Medulla oblongata (tissue), 1 donor: ENCODE measurements around the gene APLP2.
"Not testable (repeated sequence)": the region's sequence is repeated elsewhere in the genome, so short reads cannot be mapped to it uniquely, and the experiment has no call there.

Experiments used
- DNase-seq: peaks from one replicate; pipeline ENCODE4 v3.0.0-alpha.2; 2015; ENCODE audit errors: extremely low spot score

The APLP2 gene

DNA sequence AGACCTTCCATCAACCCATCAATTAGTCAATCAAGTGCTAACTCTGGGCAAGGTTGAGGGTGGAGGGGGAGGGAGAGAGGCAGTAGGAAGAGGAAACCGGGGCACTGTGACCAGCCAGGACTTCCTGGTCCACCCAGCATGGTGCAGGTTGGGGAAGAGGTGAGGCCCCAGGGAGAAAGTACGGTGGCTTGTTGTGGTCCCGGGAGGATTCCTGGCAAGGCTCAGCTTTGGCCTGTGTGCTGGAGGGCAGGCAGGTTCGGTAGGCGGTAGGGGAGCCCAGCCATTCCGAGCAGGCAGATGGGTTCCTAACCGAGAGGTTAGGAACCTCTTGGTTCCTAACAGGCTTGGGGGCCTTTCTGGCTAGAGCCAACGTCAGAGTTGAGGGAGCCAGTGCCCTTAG lies 100.7 kb downstream of the APLP2 start:
- DNase-seq: no peak

DNA sequence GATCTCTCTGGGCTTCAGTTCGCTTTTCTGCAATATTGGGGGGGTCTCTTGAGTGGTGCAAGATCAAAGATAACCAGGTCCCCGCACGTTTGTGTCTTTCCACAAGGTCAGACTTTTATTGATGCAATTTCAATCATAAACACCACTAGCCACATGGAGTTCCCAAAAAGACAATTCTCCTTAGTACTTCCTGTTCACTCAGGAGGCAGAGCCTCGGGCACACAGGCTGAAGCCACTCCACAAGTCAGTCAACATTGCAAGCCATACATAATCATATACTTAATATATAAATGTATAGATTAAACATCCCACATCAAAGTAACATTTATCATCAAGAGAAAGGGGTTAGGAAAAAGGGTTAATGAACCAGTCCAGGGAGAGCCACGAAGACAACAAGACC lies 101.8 kb downstream of the APLP2 start:
- no peak for DNase-seq

DNA sequence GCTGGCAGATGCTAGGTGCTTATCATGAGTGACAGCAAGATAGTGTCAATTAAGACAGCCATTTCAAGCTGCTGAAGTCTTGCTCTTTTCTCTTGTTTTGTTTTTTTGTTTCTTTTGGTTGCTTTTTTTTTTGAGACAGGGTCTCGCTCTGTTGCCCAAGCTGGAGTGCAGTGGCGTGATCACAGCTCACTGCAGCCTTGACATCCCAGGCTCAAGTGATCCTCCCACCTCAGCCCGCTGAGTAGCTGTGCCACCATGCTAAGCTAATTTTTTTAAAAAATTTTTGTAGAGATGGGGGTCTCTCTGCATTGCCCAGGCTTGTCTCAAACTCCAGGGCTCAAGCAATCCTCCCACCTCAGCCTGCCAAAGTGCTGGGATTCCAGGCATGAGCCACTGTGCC lies 102.3 kb downstream of the APLP2 start:
- not testable (repeated sequence) for DNase-seq

DNA sequence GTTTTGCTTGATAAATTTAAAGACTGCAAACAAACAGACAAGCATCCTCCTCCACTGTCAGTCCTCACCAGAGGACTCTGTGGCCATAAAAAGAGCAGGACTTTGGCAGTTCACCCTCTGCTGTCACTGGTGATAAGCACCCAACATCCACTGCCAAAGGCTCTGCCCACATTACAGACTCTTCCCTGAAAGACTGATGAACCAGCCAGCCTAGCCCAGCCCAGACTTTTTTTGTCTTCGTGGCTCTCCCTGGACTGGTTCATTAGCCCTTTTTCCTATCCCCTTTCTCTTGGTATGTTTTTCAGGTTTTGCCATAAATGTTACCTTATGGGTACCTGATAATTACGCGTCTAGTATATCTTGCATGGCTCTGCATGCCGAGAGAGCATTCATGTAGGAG lies 104.9 kb downstream of the APLP2 start:
- no peak for DNase-seq

GRCh38 chr11:130175898-130176297 lies 106.2 kb downstream of the APLP2 start:
- no peak for DNase-seq

- DNase-seq: no peak
Measured at GRCh38 chr11:130177782-130178181, 108.1 kb downstream of the APLP2 start.

- DNase-seq: no peak
Measured at GRCh38 chr11:130178441-130179339, 109.0 kb downstream of the APLP2 start.

DNA sequence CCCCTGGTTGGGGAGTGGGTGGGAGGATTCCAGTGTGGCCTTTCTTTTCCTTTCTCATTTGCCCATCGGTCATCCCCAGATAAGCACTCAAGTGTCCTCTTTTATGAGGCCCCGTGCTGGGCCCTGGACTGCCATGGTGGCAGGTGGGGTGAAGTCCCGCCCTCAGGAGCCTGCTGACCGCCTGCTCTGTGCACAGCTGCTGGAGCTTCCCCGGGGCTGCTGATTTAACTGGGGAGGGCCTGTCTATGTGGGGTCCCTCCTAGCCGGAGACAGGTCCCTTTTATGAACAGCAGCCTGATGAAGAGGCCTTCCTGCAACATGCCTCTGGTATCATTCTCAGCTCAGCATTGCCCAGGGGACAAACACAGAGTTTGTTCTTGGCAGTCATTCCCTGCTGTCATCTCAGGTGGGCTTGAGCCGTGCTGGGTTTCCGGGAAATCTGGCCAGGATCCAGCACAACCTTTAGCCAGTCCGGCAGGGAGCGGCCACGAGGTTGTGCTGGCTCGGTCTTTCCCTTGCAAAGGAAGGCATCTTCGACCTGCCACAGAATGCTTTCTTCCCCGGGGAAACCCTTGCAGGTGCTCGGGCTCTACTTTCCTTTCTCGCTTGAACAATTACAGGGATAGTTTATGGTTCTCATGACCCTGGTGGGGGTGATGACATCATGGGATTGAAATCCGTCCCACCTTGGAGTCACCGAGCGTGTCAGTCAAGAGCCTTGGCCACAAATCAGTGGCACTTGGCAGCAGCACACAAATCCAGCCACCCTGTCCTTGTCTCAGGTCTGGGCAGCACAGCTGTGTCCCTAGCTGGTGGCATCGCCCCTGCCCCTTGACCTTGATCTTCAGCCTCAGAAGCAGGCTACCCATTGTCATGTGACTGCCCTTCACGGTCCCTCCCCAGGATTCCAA lies 110.0 kb downstream of the APLP2 start:
- no peak for DNase-seq

GRCh38 chr11:130180491-130180890 lies 110.8 kb downstream of the APLP2 start:
- DNase-seq: peak; percentile 54

GRCh38 chr11:130180896-130181294 lies 111.2 kb downstream of the APLP2 start:
- DNase-seq: no peak

DNA sequence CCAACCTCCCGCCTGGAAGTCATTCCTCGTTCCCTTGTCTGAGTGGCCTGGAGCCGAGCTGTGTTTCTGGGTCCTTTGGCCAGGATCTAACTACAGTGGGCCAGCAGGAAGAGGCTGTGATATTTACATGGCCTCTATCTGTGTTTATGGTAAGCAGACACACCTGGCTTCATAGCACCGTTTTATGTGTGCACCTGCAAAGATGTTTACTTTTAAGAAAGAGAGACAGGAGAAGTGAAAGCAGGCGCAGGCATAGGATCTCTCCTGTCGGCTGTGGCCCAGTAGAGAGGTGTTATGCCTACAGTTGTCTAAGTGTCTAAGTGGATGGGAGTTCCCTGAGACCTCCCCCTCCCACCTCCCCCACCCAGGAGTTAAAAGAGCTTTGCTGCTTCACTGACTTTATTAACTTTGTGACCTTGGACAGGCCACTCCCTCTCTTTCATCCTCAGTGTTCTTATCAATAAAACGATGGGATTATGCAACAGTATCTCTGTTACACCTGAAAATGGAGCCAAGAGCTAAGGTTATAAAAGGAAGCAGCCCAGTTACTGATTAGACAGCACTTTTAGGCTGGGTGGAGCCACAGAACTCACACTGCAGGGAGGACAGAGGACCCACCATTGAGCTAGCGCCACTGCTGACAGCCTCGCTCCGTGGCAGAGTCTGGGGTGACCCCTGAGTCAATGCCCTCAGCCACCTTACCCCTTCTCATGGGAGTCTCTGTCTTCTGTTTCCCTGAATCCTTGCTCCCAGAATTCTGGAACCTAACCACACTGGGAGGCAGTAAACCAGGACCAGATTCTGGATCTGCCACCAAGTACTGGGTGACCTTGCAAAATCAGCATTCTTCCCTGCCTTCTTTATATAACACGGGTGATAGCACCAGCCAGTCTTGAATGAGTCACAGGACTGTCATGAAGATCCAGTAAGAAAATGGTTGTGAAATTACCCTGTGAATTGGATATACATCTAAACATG lies 111.9 kb downstream of the APLP2 start:
- DNase-seq: no peak

DNA sequence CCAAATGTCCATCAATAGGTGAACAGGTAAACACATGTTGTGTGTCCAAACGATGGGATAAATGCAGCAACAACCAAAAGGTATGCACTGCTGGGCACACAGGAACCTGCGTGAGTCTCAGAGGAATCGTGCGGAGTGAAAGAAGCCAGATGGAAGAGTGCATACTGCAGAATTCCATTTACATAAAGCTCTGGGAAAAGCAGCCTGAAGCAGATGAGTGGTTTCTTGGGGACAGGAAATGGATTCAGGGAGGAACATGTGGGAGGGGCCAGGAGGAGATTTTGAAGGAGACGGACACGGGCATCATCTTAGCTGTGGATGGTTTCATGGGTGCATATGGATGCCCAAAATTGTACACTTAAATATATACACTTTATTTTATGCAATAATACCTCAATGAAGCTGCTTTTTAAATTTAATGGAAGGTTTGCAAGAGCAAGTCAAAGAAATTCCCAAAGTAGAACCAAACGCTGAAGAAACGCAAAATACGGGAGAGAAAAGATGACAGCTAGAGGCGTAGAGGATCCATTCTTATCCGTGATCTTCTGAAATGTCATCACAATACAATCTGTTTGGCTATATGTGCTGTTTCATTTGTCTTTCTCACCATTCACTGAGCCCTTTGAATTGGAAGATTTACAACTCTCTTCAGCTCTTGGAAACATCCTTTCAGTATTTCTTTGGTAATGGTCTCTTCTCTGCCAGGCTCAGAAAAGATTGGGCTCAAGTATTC lies 114.3 kb downstream of the APLP2 start:
- DNase-seq: no peak

DNA sequence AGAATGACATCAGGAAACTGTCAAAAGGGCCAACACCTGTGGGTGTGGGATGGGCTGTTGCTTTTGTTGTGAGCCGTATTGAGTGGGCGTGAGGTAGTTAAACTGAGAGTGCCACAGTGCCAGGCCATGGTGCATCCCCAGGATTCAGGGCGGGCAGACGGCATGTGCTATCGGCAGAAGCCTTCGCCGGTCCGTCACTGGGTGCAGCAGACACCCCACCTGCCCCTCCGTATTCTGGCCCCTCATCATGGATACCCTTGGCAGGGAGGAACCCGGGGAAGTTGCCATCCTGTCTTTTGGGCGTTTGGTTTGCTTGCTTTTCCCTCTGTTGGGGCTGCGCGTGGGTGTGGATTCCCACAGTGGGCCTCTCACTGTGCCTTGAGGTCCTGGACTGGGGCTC lies 117.4 kb downstream of the APLP2 start:
- DNase-seq: no peak

DNA sequence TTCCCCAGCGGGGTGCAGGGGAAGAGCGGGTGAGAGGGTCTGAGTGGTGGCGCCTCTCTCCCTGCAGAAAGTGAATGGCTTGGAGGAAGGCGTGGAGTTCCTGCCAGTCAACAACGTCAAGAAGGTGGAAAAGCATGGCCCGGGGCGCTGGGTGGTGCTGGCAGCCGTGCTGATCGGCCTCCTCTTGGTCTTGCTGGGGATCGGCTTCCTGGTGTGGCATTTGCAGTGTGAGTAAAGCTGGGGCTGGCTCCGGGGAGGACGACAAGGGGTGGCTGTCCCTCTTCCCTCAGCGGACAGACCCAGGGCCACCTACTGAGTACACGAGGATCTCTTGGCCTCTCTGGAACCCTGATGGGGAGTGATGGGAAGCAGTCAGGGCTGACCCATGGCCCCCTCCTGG lies 118.4 kb downstream of the APLP2 start:
- no peak for DNase-seq

- DNase-seq: no peak
Measured at GRCh38 chr11:130188585-130189347, 119.1 kb downstream of the APLP2 start.

DNA sequence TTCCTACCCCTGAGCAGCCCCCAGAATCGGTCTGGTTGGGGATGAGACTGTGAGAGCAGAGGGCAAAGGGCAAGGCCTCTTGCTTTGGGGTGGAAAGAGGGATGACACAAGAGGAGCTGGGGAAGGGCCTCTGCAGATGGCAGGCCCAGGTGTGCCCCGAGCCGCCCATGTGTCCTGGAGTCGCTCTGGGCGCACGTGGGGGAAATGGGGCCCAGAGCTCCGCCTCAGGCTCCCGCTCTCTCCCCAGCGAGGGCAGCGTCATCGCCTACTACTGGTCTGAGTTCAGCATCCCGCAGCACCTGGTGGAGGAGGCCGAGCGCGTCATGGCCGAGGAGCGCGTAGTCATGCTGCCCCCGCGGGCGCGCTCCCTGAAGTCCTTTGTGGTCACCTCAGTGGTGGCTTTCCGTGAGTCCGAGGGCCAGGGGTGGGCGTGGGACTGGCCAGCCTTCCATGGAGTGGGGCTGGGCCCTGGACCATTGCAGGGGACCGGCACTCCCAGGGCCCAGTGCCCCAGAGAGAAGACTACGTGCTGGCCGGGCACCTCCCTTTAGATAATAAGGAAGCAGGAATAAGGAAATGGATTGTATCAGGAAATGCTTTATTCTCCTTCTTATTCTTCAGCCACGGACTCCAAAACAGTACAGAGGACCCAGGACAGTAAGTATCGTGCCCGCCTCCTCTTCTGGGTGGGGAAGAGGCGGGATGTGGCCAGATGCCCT lies 120.0 kb downstream of the APLP2 start:
- DNase-seq: no peak

- no peak for DNase-seq
Measured at GRCh38 chr11:130190371-130190881, 120.7 kb downstream of the APLP2 start.

- no peak for DNase-seq
Measured at GRCh38 chr11:130191896-130192295, 122.2 kb downstream of the APLP2 start.

GRCh38 chr11:130192845-130193267 lies 123.2 kb downstream of the APLP2 start:
- no peak for DNase-seq
